Measurements from ENCODE around the gene LDB3. TPM values are rescaled to one million over a fixed set of nuclear protein-coding genes. Genes with fewer than 3 reads are reported as not detected.
A peak's percentile ranks its signal among the peaks of the same experiment; 100 is the strongest.

LDB3 gene
- total and polyA plus RNA-seq, 12 donors = 162 to 1,738 (median 1,513) TPM

DNA sequence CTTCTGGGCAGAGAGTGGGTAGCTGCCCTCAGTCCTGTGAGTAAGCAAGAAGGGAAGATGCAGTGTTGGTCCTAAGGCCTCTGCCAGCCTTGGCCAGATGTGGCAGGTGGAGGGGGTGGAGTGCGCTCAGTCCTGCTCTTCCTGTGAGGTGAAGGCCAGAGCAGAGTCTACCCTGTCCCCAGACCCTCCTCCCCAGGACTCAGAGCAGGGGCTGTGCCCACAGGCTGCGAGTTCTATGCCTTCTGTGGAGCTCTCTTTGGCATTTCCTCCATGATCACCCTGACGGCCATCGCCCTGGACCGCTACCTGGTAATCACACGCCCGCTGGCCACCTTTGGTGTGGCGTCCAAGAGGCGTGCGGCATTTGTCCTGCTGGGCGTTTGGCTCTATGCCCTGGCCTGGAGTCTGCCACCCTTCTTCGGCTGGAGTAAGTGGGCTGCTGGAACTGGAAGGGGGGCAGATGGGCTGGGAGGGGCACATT is 10.0 kb upstream of the LDB3 start:
- ATAC-seq = no peak
- H3K4me1 ChIP-seq = peaks cover 0 to 51% (median 27%) of the 10 kb centered on the region in 9 donors
- H3K9me3 ChIP-seq = no peaks in the 10 kb centered on the region
- 60 to 71% methylated on average over 12 of the region's 12 CpGs for WGBS, 2 donors
- no peak overlapping the region for H3K4me3 ChIP-seq
- H3K36me3 ChIP-seq = no peaks in the 10 kb centered on the region
- TF ChIP-seq CTCF (IDR thresholded peaks at IDR 0.05) = no peak
- intact Hi-C loops (cut with DNase I) = no loop called here
- no peak for DNase-seq
- H3K27ac ChIP-seq = peak overlapping the region in 1 of 10 donors; percentile 40
- peaks cover 0 to 5% (median 0%) of the 10 kb centered on the region in 7 donors for H3K27me3 ChIP-seq

- no peaks in the 10 kb centered on the region for H3K9me3 ChIP-seq
- DNase-seq (no peak), ATAC-seq (no peak)
- H3K36me3 ChIP-seq = no peaks in the 10 kb centered on the region
- no peak overlapping the region for H3K27ac ChIP-seq
- no peak overlapping the region for H3K4me3 ChIP-seq
- intact Hi-C loops (cut with DNase I) = no loop called here
- peaks cover 0 to 5% (median 0%) of the 10 kb centered on the region in 7 donors for H3K27me3 ChIP-seq
- WGBS, 2 donors = 58 to 74% methylated on average over 3 of the region's 3 CpGs
- peaks cover 0 to 56% (median 32%) of the 10 kb centered on the region in 9 donors for H3K4me1 ChIP-seq
- TF ChIP-seq CTCF (IDR thresholded peaks at IDR 0.05) = no peak
Measured at GRCh38 chr10:86658751-86659150, 9.6 kb upstream of the LDB3 start.

GRCh38 chr10:86659161-86659691 is 9.1 kb upstream of the LDB3 start:
- 86 to 91% methylated on average over 19 of the region's 19 CpGs for WGBS, 2 donors
- DNase-seq = no peak
- H3K4me1 ChIP-seq = peaks cover 0 to 61% (median 36%) of the 10 kb centered on the region in 9 donors

DNA sequence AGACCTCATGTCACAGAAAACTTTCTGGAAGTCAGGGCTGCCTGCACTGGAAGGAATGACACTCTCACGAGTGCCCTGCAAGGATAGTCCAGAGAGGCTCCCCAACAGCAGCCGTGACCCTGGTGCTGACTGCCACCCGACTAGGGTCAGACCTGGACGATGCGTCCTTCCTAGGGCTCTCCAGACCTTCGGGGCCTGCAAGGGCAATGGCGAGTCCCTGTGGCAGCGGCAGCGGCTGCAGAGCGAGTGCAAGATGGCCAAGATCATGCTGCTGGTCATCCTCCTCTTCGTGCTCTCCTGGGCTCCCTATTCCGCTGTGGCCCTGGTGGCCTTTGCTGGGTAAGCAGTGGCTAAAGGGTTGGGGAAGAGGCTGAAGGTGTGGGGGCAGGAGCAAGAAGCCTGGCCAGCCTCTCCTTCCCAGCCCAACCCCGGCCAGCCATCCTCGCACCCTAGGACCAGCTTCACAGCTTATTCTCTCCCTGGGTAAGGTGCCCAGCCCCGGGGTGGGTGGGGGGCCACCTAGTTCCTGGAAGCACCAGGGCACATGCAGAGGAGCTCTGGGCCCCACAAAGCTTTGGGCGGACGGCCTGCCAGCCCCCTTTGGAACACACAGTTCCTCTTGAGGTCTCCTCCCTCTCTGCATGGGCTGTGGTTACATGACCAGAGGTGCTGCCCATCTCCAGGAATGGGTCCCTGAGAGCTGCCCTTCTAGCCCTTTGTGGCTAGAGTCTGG is 8.4 kb upstream of the LDB3 start:
- intact Hi-C loops (cut with DNase I) = no loop called here
- DNase-seq (peak in 1 of 2 donors; percentile 10), ATAC-seq (no peak)
- peaks cover 0 to 5% (median 0%) of the 10 kb centered on the region in 7 donors for H3K27me3 ChIP-seq
- TF ChIP-seq CTCF (IDR thresholded peaks at IDR 0.05) = no peak
- H3K36me3 ChIP-seq = no peaks in the 10 kb centered on the region
- H3K4me1 ChIP-seq = peaks cover 3 to 67% (median 38%) of the 10 kb centered on the region in 9 donors
- WGBS, 2 donors = 91 to 94% methylated on average over 17 of the region's 17 CpGs
- no peak overlapping the region for H3K27ac ChIP-seq
- H3K9me3 ChIP-seq = no peaks in the 10 kb centered on the region
- H3K4me3 ChIP-seq = no peak overlapping the region

More at GRCh38 chr10:86659161-86659691, 9.1 kb upstream of the LDB3 start:
- no peak for ATAC-seq
- Histone ChIP-seq H3K27ac (no peak overlapping the region), H3K36me3 (no peaks in the 10 kb centered on the region), H3K4me3 (no peak overlapping the region), H3K9me3 (no peaks in the 10 kb centered on the region), H3K27me3 (peaks cover 0 to 5% (median 0%) of the 10 kb centered on the region in 7 donors)
- intact Hi-C loops (cut with DNase I) = no loop called here
- TF ChIP-seq CTCF (IDR thresholded peaks at IDR 0.05) = no peak

Measured in heart right ventricle (tissue), 16 donors.